Upper lobe of left lung (tissue), 6 donors: ENCODE results near the gene CERK. TPM values are rescaled to one million over a fixed set of nuclear protein-coding genes. Genes with fewer than 3 reads are reported as not detected.

Experiments used
- ATAC-seq, 2 donors: fragments of 200-7000 bp; cut with Tn5 transposase; one replicate each; pipeline ENCODE4 v1.9.1; 2022; ENCODE audit warnings: mild to moderate bottlenecking in 2 of 2, moderate library complexity in 2 of 2; ENCODE audit not compliant: low FRiP score in 2 of 2
- DNase-seq, 2 donors: peaks; one replicate each; pipeline ENCODE4 v3.0.0-alpha.2; 2019 to 2020
- H3K27ac ChIP-seq, 4 donors: fragments of 200-600 bp; sonication (generic); one replicate each; pipeline ENCODE4 v1.5.1; 2016 to 2019
- H3K27me3 ChIP-seq, 4 donors: fragments of 200-600 bp; sonication (generic); one replicate each; pipeline ENCODE4 v1.5.1; 2017 to 2019
- H3K36me3 ChIP-seq, 4 donors: fragments of 200-600 bp; sonication (generic); one replicate each; pipeline ENCODE4 v1.5.1; 2016 to 2019
- H3K4me1 ChIP-seq, 4 donors: fragments of 200-600 bp; sonication (generic); one replicate each; pipeline ENCODE4 v1.5.1; 2018 to 2019
- H3K4me3 ChIP-seq, 4 donors: fragments of 200-600 bp; sonication (generic); one replicate each; pipeline ENCODE4 v1.5.1; 2017 to 2019; ENCODE audit warnings: mild to moderate bottlenecking in 2 of 4, moderate library complexity in 1 of 4
- H3K9me3 ChIP-seq, 4 donors: fragments of 200-600 bp; sonication (generic); one replicate each; pipeline ENCODE4 v1.5.1; 2018 to 2019
- CTCF ChIP-seq, 6 experiments: fragments of 450-650 bp in 4 of 6; fragments of 200-600 bp in 2 of 6; sonication (generic) in 2 of 6; IDR thresholded peaks; one replicate each; pipeline ENCODE4 v1.5.1; 2016 to 2019; ENCODE audit warnings: antibody characterized with exemption in 6 of 6
- EP300 ChIP-seq, 4 donors: sonication (generic); formaldehyde crosslinking; IDR thresholded peaks; one replicate each; pipeline ENCODE4 v1.5.1; 2017; ENCODE audit warnings: antibody characterized with exemption in 4 of 4, control low read depth in 2 of 4
- POLR2A ChIP-seq, 4 donors: fragments of 450-650 bp; IDR thresholded peaks; one replicate each; pipeline ENCODE4 v1.5.1; 2016 to 2017; ENCODE audit warnings: antibody characterized with exemption in 4 of 4, mild to moderate bottlenecking in 2 of 4
- POLR2AphosphoS5 ChIP-seq, 2 donors: sonication (generic); formaldehyde crosslinking; IDR thresholded peaks; one replicate each; pipeline ENCODE4 v1.5.1; 2017; ENCODE audit warnings: antibody characterized with exemption in 2 of 2
- WGBS, 2 donors: methylation state at CpG; one replicate each; pipeline ENCODE4 v1.1.5; 2017 to 2018; 5-methylcytosine and 5-hydroxymethylcytosine counted together
- total RNA-seq, 6 donors: library from RNA; depleted of rRNA in 4 of 6; stranded (reverse); fragments of >200 nt in 4 of 6; gene quantifications; one replicate each; pipeline versions ENCODE4 v1.1.0 to v1.2.1, GENCODE V29; 2016 to 2021
- donor health status: DM: no; HTN: no; CAD: no; lungs with moderate emphysema.
- donor health status: DM: no; HTN: yes; CAD: no; lungs with severe emphysema.

The CERK gene
- total RNA-seq, 6 donors from 2014 or later: 26.9 to 55.5 (median 32.7) TPM

DNA sequence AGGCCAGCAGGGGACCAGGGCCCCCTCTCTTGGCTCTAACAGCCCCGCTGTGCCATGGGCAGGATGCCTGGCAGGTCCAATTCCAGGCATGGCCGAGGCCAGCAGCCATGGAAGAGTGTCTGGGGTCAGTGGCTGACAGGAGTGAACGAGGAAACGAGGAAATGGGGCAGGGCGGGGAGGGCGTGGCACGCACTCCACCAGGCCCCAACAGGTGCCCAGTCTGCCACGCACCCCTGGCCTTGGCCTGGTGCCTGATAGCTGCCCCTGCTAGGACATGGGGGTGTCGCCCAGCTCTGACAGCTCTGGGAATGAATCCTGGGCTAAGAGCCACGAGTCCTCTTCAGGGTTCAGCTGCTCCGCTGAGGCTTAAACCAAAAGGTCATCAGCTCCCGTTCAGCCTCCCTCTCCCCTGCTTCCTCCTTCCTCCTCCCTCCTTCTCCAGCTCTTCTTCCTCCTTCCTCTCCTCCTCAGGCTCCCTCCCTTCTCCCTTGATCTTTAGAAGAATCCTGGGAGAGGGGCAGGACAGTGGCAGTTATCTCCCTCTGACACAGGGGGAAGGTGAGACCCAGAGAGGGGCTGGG, 12.9 kb upstream of the CERK start:
- H3K4me1 ChIP-seq: peaks cover 53 to 60% (median 55%) of the 10 kb centered on the region in 4 donors
- DNase-seq: no peak
- ATAC-seq: no peak

GRCh38 chr22:46750530-46750800, 12.4 kb upstream of the CERK start:
- DNase-seq: no peak
- WGBS, 2 donors: 80 to 88% methylated on average over 5 of the region's 5 CpGs
- no peak for TF ChIP-seq POLR2A (IDR thresholded peaks at IDR 0.05)
- no peak for TF ChIP-seq CTCF (IDR thresholded peaks at IDR 0.05)
- no peak for TF ChIP-seq POLR2AphosphoS5 (IDR thresholded peaks at IDR 0.05)
- TF ChIP-seq EP300 (IDR thresholded peaks at IDR 0.05): no peak
- H3K4me3 ChIP-seq: no peak overlapping the region
- H3K4me1 ChIP-seq: peaks cover 53 to 60% (median 55%) of the 10 kb centered on the region in 4 donors
- H3K27me3 ChIP-seq: no peaks in the 10 kb centered on the region
- no peak for ATAC-seq
- H3K36me3 ChIP-seq: no peaks in the 10 kb centered on the region
- H3K9me3 ChIP-seq: no peaks in the 10 kb centered on the region
- peak overlapping the region in 3 of 4 donors; percentile 27 to 70 (median 40) for H3K27ac ChIP-seq

More for the DNA sequence above, 12.9 kb upstream of the CERK start:
- Histone ChIP-seq H3K36me3 (no peaks in the 10 kb centered on the region), H3K4me3 (no peak overlapping the region), H3K27me3 (no peaks in the 10 kb centered on the region), H3K27ac (peak overlapping the region in 3 of 4 donors; percentile 27 to 70 (median 40)), H3K9me3 (peaks cover 0 to 4% (median 0%) of the 10 kb centered on the region in 4 donors)
- TF ChIP-seq POLR2AphosphoS5 (IDR thresholded peaks at IDR 0.05) (no peak), CTCF (IDR thresholded peaks at IDR 0.05) (no peak), EP300 (IDR thresholded peaks at IDR 0.05) (no peak), POLR2A (IDR thresholded peaks at IDR 0.05) (no peak)
- 31 to 42% methylated on average over 10 to 12 of the region's 12 CpGs for WGBS, 2 donors

GRCh38 chr22:46749682-46750529, 11.9 kb upstream of the CERK start:
- Histone ChIP-seq H3K9me3 (no peaks in the 10 kb centered on the region), H3K4me3 (no peak overlapping the region), H3K4me1 (peaks cover 50 to 57% (median 53%) of the 10 kb centered on the region in 4 donors), H3K27ac (peak overlapping the region; percentile 27 to 70 (median 50)), H3K27me3 (no peaks in the 10 kb centered on the region), H3K36me3 (no peaks in the 10 kb centered on the region)
- TF ChIP-seq EP300 (IDR thresholded peaks at IDR 0.05) (no peak), CTCF (IDR thresholded peaks at IDR 0.05) (no peak), POLR2A (IDR thresholded peaks at IDR 0.05) (no peak), POLR2AphosphoS5 (IDR thresholded peaks at IDR 0.05) (no peak)
- DNase-seq (no peak), ATAC-seq (no peak)
- WGBS, 2 donors: 69 to 78% methylated on average over 12 to 14 of the region's 14 CpGs

GRCh38 chr22:46748908-46749675, 11.0 kb upstream of the CERK start:
- DNase-seq (no peak), ATAC-seq (no peak)

More at GRCh38 chr22:46748908-46749675, 11.0 kb upstream of the CERK start:
- H3K36me3 ChIP-seq: no peaks in the 10 kb centered on the region
- H3K9me3 ChIP-seq: no peaks in the 10 kb centered on the region
- no peak overlapping the region for H3K4me3 ChIP-seq
- peak overlapping the region; percentile 16 to 70 (median 50) for H3K27ac ChIP-seq
- H3K4me1 ChIP-seq: peaks cover 42 to 49% (median 45%) of the 10 kb centered on the region in 4 donors
- WGBS, 2 donors: 37 to 38% methylated on average over 7 to 15 of the region's 15 CpGs
- no peaks in the 10 kb centered on the region for H3K27me3 ChIP-seq
- TF ChIP-seq POLR2AphosphoS5 (IDR thresholded peaks at IDR 0.05) (peak; percentile 50 to 58), EP300 (IDR thresholded peaks at IDR 0.05) (peak in 1 of 4 donors; percentile 28), POLR2A (IDR thresholded peaks at IDR 0.05) (no peak), CTCF (IDR thresholded peaks at IDR 0.05) (no peak)
